Type B pancreatic cell (in vitro differentiated cells): Measurements from ENCODE around the gene EPS8L3. TPM values are rescaled to one million over a fixed set of nuclear protein-coding genes. Genes with fewer than 3 reads are reported as not detected.
A peak's percentile ranks its signal among the peaks of the same experiment; 100 is the strongest.

Source experiments
- DNase-seq: peaks from one replicate; pipeline ENCODE4 v3.0.0; 2021; ENCODE audit warnings: mixed read lengths; ENCODE audit not compliant: unreplicated experiment; ENCODE audit errors: extremely low spot score
- H3K27ac Mint-ChIP-seq: 2 replicates; pipeline ENCODE4 v1.8.0; 2021; ENCODE audit warnings: mild to moderate bottlenecking, mixed read lengths
- H3K27me3 Mint-ChIP-seq: 2 replicates; pipeline ENCODE4 v1.8.0; 2021; ENCODE audit warnings: mixed read lengths
- H3K36me3 Mint-ChIP-seq: 2 replicates; pipeline ENCODE4 v1.8.0; 2021; ENCODE audit warnings: mixed read lengths
- H3K4me1 Mint-ChIP-seq: one replicate; pipeline ENCODE4 v1.8.0; 2021; ENCODE audit warnings: mixed read lengths; ENCODE audit not compliant: unreplicated experiment
- H3K4me3 Mint-ChIP-seq: 2 replicates; pipeline ENCODE4 v1.8.0; 2021; ENCODE audit warnings: mild to moderate bottlenecking, mixed read lengths
- H3K9me3 Mint-ChIP-seq: 2 replicates; pipeline ENCODE4 v1.8.0; 2021; ENCODE audit warnings: mixed read lengths
- total RNA-seq: library from RNA; stranded (reverse); gene quantifications from 2 replicates; pipeline ENCODE4 v1.2.1, GENCODE V29; 2021; ENCODE audit warnings: low replicate concordance
- TF ChIP-seq, protein P1 (sequence below): fragments of 200-600 bp; sonication (generic); conservative IDR thresholded peaks from 2 replicates; pipeline ENCODE4 v1.5.0; 2021; ENCODE audit warnings: antibody characterized with exemption, mild to moderate bottlenecking

The EPS8L3 gene
- total RNA-seq, 1 donor from 2014 or later: 9.9 TPM

DNA sequence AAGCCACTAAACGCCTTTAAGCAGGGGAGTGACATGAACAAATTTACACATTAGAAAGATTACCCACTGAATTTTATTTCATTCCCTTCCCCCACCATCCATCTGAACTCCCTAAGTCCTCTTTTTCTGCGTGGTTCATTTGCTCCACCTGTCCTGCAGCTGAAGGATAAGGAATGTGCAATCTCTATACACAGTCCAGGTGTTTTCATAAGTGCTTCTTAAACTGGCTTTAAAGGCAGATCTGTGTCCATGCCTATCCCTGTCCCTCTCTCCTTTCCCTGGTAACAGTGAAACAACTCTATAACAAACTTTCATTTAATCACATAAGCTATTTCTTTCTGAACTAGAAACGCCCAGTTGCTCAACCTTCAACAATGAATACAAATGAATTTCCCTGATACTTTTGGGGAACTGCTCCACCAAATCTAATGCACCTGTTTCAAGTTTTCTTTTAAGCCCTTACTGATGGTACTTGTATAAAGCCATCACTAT is 31.3 kb downstream of the EPS8L3 start:
- no peak overlapping the region for H3K4me3 Mint-ChIP-seq
- H3K36me3 Mint-ChIP-seq: peaks cover 6% of the 10 kb centered on the region
- TF ChIP-seq, protein P1, sequence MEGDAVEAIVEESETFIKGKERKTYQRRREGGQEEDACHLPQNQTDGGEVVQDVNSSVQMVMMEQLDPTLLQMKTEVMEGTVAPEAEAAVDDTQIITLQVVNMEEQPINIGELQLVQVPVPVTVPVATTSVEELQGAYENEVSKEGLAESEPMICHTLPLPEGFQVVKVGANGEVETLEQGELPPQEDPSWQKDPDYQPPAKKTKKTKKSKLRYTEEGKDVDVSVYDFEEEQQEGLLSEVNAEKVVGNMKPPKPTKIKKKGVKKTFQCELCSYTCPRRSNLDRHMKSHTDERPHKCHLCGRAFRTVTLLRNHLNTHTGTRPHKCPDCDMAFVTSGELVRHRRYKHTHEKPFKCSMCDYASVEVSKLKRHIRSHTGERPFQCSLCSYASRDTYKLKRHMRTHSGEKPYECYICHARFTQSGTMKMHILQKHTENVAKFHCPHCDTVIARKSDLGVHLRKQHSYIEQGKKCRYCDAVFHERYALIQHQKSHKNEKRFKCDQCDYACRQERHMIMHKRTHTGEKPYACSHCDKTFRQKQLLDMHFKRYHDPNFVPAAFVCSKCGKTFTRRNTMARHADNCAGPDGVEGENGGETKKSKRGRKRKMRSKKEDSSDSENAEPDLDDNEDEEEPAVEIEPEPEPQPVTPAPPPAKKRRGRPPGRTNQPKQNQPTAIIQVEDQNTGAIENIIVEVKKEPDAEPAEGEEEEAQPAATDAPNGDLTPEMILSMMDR: no peak
- H3K4me1 Mint-ChIP-seq: peaks cover 12% of the 10 kb centered on the region
- no peaks in the 10 kb centered on the region for H3K27me3 Mint-ChIP-seq
- H3K27ac Mint-ChIP-seq: peak overlapping the region; percentile 75
- DNase-seq: no peak
- H3K9me3 Mint-ChIP-seq: no peaks in the 10 kb centered on the region

DNA sequence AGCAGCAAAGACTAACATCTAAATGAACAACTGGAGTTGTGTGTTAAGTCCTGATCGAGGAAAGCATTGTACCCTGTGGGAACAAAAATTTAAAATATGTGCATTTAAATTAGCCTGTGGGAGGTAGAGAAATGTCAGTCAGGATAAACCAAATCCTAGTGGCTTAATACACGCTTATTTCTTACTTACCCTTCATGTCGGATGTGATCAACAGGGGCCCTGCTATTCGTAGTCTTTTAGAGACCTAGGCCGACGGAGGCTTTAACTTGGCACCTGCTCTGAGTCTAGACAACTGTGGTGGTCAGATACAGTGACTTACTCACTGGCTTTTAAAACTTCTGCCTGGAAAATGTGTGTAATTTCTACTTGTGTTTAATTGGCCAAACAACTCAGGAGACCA is 33.1 kb downstream of the EPS8L3 start:
- Mint-ChIP-seq H3K4me1 (peaks cover 17% of the 10 kb centered on the region), H3K36me3 (no peaks in the 10 kb centered on the region), H3K27ac (no peak overlapping the region), H3K9me3 (peaks cover 5% of the 10 kb centered on the region), H3K4me3 (no peak overlapping the region), H3K27me3 (no peaks in the 10 kb centered on the region)
- DNase-seq: no peak
- TF ChIP-seq, protein P1: no peak

DNA sequence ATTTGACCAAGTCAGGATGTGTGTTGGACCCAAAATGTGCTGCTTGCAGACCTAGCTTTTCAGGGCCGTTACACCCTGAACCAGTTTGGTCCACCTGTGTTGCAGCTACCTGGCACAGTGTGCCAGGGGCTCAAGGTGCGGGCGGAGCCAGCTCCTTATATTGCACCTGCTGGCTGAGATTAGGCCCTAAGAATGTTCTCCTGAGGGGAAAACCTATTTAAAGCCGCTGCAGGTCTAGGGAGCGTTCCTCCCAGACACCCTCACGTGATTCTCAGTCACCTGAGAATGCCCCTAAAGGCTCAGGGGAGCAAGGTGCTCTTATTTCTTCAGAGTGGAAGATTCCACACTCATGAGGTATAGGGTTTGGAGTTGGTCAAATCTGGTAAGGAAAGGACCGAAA is 34.9 kb downstream of the EPS8L3 start:
- Mint-ChIP-seq H3K36me3 (no peaks in the 10 kb centered on the region), H3K9me3 (peaks cover 5% of the 10 kb centered on the region), H3K4me1 (peaks cover 17% of the 10 kb centered on the region), H3K4me3 (no peak overlapping the region), H3K27ac (no peak overlapping the region), H3K27me3 (no peaks in the 10 kb centered on the region)
- no peak for DNase-seq
- TF ChIP-seq, protein P1: no peak

DNA sequence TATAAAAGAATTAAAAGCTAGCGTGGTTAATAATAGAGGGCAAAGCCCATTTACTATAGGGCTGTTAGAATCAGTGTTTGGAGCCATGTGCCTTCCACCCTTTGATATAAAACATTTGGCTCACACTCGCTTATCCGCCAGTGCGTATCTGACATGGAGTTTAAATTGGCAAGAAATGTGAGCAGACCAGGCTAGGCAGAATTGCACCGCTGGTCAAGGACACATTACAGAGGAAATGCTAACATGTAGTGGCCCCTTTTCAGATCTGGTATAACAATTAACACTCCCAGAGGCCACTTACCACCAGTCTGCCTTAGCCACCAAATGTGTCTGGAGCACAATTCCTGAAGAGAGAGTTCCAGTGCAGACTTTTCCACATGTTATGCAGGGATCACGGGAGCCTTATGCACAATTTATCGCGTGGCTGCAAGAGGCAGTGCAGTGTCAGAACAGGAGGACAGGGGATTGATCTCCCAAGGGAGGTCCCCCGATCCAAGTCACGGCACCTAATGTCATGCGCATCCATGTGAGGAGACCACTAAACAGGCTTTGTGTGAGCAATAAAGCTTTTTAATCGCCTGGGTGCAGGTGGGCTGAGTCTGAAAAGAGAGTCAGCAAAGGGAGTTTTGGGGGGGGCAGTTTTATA is 36.9 kb downstream of the EPS8L3 start:
- H3K27me3 Mint-ChIP-seq: no peaks in the 10 kb centered on the region
- TF ChIP-seq, protein P1: no peak
- no peak for DNase-seq
- no peak overlapping the region for H3K4me3 Mint-ChIP-seq
- H3K9me3 Mint-ChIP-seq: peaks cover 5% of the 10 kb centered on the region
- H3K36me3 Mint-ChIP-seq: no peaks in the 10 kb centered on the region
- no peak overlapping the region for H3K27ac Mint-ChIP-seq
- H3K4me1 Mint-ChIP-seq: peaks cover 10% of the 10 kb centered on the region

DNA sequence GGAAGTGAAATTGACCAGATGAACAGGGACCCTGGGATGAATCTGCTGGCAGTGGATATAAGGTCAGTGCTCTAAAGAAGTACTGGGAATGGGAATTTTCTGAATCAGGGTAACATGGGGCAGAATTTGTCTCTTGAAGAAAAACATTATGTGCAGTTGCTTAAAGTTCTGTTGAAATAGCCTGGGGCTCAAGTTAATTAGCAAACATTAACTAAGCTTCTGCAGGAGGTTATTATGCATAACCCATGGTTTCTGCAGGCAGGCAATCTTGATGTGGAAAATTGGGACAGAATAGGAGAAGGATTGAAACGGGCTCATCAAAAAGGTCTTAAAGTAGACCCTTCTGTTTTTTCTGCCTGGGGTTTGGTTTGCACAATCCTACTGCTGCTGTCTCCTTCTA is 37.7 kb downstream of the EPS8L3 start:
- Mint-ChIP-seq H3K36me3 (no peaks in the 10 kb centered on the region), H3K4me1 (peaks cover 5% of the 10 kb centered on the region), H3K9me3 (peaks cover 5% of the 10 kb centered on the region), H3K4me3 (no peak overlapping the region), H3K27me3 (no peaks in the 10 kb centered on the region), H3K27ac (no peak overlapping the region)
- TF ChIP-seq, protein P1: no peak
- DNase-seq: no peak

DNA sequence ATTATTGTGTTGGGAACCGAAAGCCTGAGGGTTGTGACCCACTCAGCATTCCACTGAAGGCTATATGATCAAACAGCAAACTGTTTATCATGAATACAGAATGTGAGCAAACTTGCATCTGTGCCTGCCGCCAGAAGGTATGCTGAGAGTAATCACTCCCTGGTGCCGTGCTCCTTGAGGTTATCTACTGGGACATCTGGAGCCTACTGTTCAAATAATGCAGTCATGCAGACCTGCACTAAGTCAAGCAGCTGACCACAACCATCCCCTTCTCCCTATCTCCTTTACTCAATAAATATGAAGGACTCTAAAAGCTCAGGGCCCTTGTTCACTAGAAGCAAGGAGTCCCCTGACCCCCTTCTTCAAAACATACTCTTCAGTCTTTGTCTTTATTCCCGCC is 38.2 kb downstream of the EPS8L3 start:
- TF ChIP-seq, protein P1: no peak
- peaks cover 5% of the 10 kb centered on the region for H3K9me3 Mint-ChIP-seq
- H3K4me3 Mint-ChIP-seq: no peak overlapping the region
- DNase-seq: no peak
- no peaks in the 10 kb centered on the region for H3K27me3 Mint-ChIP-seq
- no peak overlapping the region for H3K27ac Mint-ChIP-seq
- H3K36me3 Mint-ChIP-seq: no peaks in the 10 kb centered on the region
- peaks cover 5% of the 10 kb centered on the region for H3K4me1 Mint-ChIP-seq
